B cell (primary cell): Measurements from ENCODE around the gene SLC38A10. TPM values are rescaled to one million over a fixed set of nuclear protein-coding genes. Genes with fewer than 3 reads are reported as not detected.

Experiments
- ATAC-seq: fragments of 200-7000 bp; cut with Tn5 transposase; one replicate; pipeline ENCODE4 v1.10.0; 2021; ENCODE audit warnings: low read depth, mild to moderate bottlenecking, moderate number of reproducible peaks, moderate library complexity
- CTCF ChIA-PET: fragments of 350-600 bp; sonication (Branson Sonifier 250); formaldehyde crosslinking; loops from one replicate; lab custom pipeline; 2021; ENCODE audit warnings: antibody characterized with exemption, inconsistent platforms; lab: Charles Lee
- POLR2A ChIA-PET: fragments of 350-600 bp; sonication (Branson Sonifier 250); formaldehyde crosslinking; loops from one replicate; lab custom pipeline; 2021; ENCODE audit warnings: antibody characterized with exemption; lab: Charles Lee
- DNase-seq: peaks from one replicate; pipeline ENCODE4 v3.0.0; 2013
- H2AFZ ChIP-seq: 2 replicates; pipeline ENCODE4 v1.6.1; 2012; ENCODE audit warnings: mild to moderate bottlenecking, low read depth, low read length; ENCODE audit not compliant: insufficient read depth, poor library complexity, severe bottlenecking
- H3K27ac ChIP-seq, 2 donors: 1 replicate in 1 of 2; 2 replicates in 1 of 2; pipeline ENCODE4 v1.5.1; 2012 to 2013; ENCODE audit warnings: low read length in 2 of 2, mild to moderate bottlenecking in 2 of 2, moderate library complexity in 1 of 2
- H3K27me3 ChIP-seq, 4 experiments: fragments of 200-600 bp in 1 of 4; sonication (generic) in 1 of 4; replicated peaks in 1 of 4; 1 replicate in 2 of 4; 2 replicates in 2 of 4; pipeline versions ENCODE4 v1.6.1 to v1.7.0; 2013 to 2016; ENCODE audit warnings: low read length in 3 of 4, mild to moderate bottlenecking in 2 of 4, mixed read lengths in 1 of 4, moderate library complexity in 1 of 4; ENCODE audit not compliant: insufficient read depth in 4 of 4, control insufficient read depth in 3 of 4; ENCODE audit errors: control extremely low read depth in 1 of 4
- H3K36me3 ChIP-seq, 2 experiments: replicated peaks in 1 of 2; 1 replicate in 1 of 2; 2 replicates in 1 of 2; pipeline versions ENCODE4 v1.6.1 to v1.7.1; 2013; ENCODE audit warnings: low read length in 1 of 2; ENCODE audit not compliant: insufficient read depth in 2 of 2, control insufficient read depth in 1 of 2; ENCODE audit errors: control extremely low read depth in 1 of 2, extremely low read depth in 1 of 2
- H3K4me1 ChIP-seq, 2 donors: fragments of 200-600 bp in 1 of 2; sonication (generic) in 1 of 2; 1 replicate in 1 of 2; 2 replicates in 1 of 2; pipeline versions ENCODE4 v1.5.1 to v1.6.1; 2013 to 2017; ENCODE audit warnings: low read length in 2 of 2; ENCODE audit not compliant: control insufficient read depth in 2 of 2, insufficient read depth in 2 of 2
- H3K4me2 ChIP-seq: replicated peaks from 2 replicates; pipeline ENCODE3; 2012; ENCODE audit warnings: mild to moderate bottlenecking, low read depth, low read length; ENCODE audit not compliant: poor library complexity, severe bottlenecking
- H3K4me3 ChIP-seq, 5 experiments: fragments of 200-600 bp in 1 of 5; sonication (generic) in 1 of 5; 1 replicate in 3 of 5; 2 replicates in 2 of 5; pipeline versions ENCODE4 v1.5.1 to v1.7.0; 2011 to 2016; ENCODE audit warnings: low read length in 4 of 5, mild to moderate bottlenecking in 4 of 5, low read depth in 2 of 5, control low read depth in 1 of 5, moderate library complexity in 1 of 5; ENCODE audit not compliant: insufficient read depth in 1 of 5; ENCODE audit errors: control extremely low read depth in 1 of 5, extremely low read depth in 1 of 5
- H3K79me2 ChIP-seq: fragments of 200-600 bp; sonication (generic); one replicate; pipeline ENCODE4 v1.6.0; 2016; ENCODE audit warnings: low read length; ENCODE audit not compliant: control insufficient read depth, insufficient read depth
- H3K9ac ChIP-seq: fragments of 200-600 bp; sonication (generic); 2 replicates; pipeline ENCODE4 v1.6.1; 2017; ENCODE audit warnings: mild to moderate bottlenecking, low read length, moderate library complexity
- H3K9me3 ChIP-seq, 3 donors: one replicate each; pipeline versions ENCODE4 v1.6.1 to v1.7.1; 2013; ENCODE audit warnings: low read length in 2 of 3; ENCODE audit not compliant: control insufficient read depth in 2 of 3, insufficient read depth in 1 of 3; ENCODE audit errors: control extremely low read depth in 1 of 3
- H4K20me1 ChIP-seq: 2 replicates; pipeline ENCODE4 v1.6.0; 2012; ENCODE audit warnings: mild to moderate bottlenecking, low read length; ENCODE audit not compliant: insufficient read depth, control insufficient read depth, poor library complexity, severe bottlenecking
- H3K27ac Mint-ChIP-seq: one replicate; pipeline ENCODE4 v1.8.0; 2021; ENCODE audit warnings: mixed read lengths
- H3K27me3 Mint-ChIP-seq: one replicate; pipeline ENCODE4 v1.8.0; 2021; ENCODE audit warnings: mixed read lengths
- H3K4me1 Mint-ChIP-seq: one replicate; pipeline ENCODE4 v1.8.0; 2021; ENCODE audit warnings: mixed read lengths
- H3K4me3 Mint-ChIP-seq: one replicate; pipeline ENCODE4 v1.8.0; 2021; ENCODE audit warnings: mixed read lengths
- H3K9me3 Mint-ChIP-seq: one replicate; pipeline ENCODE4 v1.8.0; 2022; ENCODE audit warnings: mixed read lengths; ENCODE audit not compliant: insufficient read depth
- CTCF ChIP-seq: fragments of 200-600 bp; IDR thresholded peaks from one replicate; pipeline ENCODE4 v1.8.0; 2022; ENCODE audit warnings: antibody characterized with exemption, mild to moderate bottlenecking
- EZH2 ChIP-seq: IDR thresholded peaks from 2 replicates; pipeline ENCODE4 v1.6.1; 2012; ENCODE audit warnings: borderline replicate concordance, low read depth, mild to moderate bottlenecking, moderate library complexity, low read length; ENCODE audit not compliant: insufficient read depth, poor library complexity, severe bottlenecking
- WGBS: methylation state at CpG from one replicate; pipeline ENCODE4 v1.1.5; 2013; ENCODE audit warnings: missing lambda C conversion rate; ENCODE audit not compliant: insufficient coverage; 5-methylcytosine and 5-hydroxymethylcytosine counted together
- intact Hi-C: fragments of 100-400 bp; cut with micrococcal nuclease; formaldehyde crosslinking; loops from one replicate; pipeline ENCODE4 v1.10.0; 2022
- polyA plus RNA-seq: library from polyadenylated mRNA; depleted of rRNA; stranded (reverse); fragments of >200 nt; gene quantifications from 2 replicates; pipeline ENCODE4 v1.2.3, GENCODE V29; 2012
- total RNA-seq, 2 donors: library from RNA; stranded (reverse); fragments of 120-200 nt in 1 of 2; gene quantifications; 1 replicate in 1 of 2; 2 replicates in 1 of 2; pipeline versions ENCODE4 v1.2.3 to v1.2.4, GENCODE V29; 2013 to 2022

Gene SLC38A10
- total and polyA plus RNA-seq, 2 donors (not counting 1 experiment from before 2014, with no cell fraction given): 76.1 to 104 TPM

- DNase-seq: peak; percentile 77
- peaks cover 0 to 52% of the 10 kb centered on the region in 2 experiments for H3K36me3 ChIP-seq
- no peaks in the 10 kb centered on the region for H3K27me3 ChIP-seq
- H3K9ac ChIP-seq: no peak overlapping the region
- H3K4me3 Mint-ChIP-seq: no peak overlapping the region
- no peaks in the 10 kb centered on the region for H3K27me3 Mint-ChIP-seq
- H3K9me3 Mint-ChIP-seq: no peaks in the 10 kb centered on the region
- no peaks in the 10 kb centered on the region for H3K9me3 ChIP-seq
- CTCF ChIA-PET: interaction anchor here (0.7 to 4.2 kb wide), 13 partner anchors 42 to 347 kb away, joined by 3 to 44 read pairs (median 5); partner anchors contain the start of genes BAHCC1, FAAP100 and SLC38A10
- intact Hi-C loops: loop anchor here (5.0 to 10.0 kb wide), 2 partner anchors 261 to 299 kb away; partner anchors contain the start of genes ACTG1 and FAAP100
- peaks cover 81% of the 10 kb centered on the region for H4K20me1 ChIP-seq
- H3K4me2 ChIP-seq: no peak overlapping the region
- H3K79me2 ChIP-seq: peaks cover 15% of the 10 kb centered on the region
- H3K27ac ChIP-seq: no peak overlapping the region
- H2AFZ ChIP-seq: peak overlapping the region; percentile 19
- WGBS: 59% methylated on average over 14 of the region's 19 CpGs
- no peak for TF ChIP-seq EZH2
- peak; percentile 83 for TF ChIP-seq CTCF
- peak; percentile 83 for ATAC-seq
- H3K27ac Mint-ChIP-seq: peak overlapping the region; percentile 17
- POLR2A ChIA-PET: interaction anchor here (0.7 kb wide), 1 partner anchor 285 kb away, joined by 3 read pairs; no protein-coding TSS in a partner anchor
- H3K4me1 Mint-ChIP-seq: peaks cover 7% of the 10 kb centered on the region
- H3K4me1 ChIP-seq: peaks cover 0 to 11% of the 10 kb centered on the region in 2 donors
- H3K4me3 ChIP-seq: no peak overlapping the region
These were observed 41.6 kb downstream of the SLC38A10 start for GRCh38 chr17:81253358-81254131.

GRCh38 chr17:81252987-81253329, 42.1 kb downstream of the SLC38A10 start:
- peaks cover 7% of the 10 kb centered on the region for H3K4me1 Mint-ChIP-seq
- CTCF ChIA-PET: interaction anchor here (0.7 to 4.2 kb wide), 13 partner anchors 42 to 348 kb away, joined by 3 to 44 read pairs (median 5); partner anchors contain the start of genes BAHCC1, FAAP100 and SLC38A10
- intact Hi-C loops: loop anchor here (5.0 to 10.0 kb wide), 2 partner anchors 262 to 299 kb away; partner anchors contain the start of genes ACTG1 and FAAP100
- H3K27ac Mint-ChIP-seq: peak overlapping the region; percentile 11
- H3K4me3 Mint-ChIP-seq: no peak overlapping the region
- H3K9me3 Mint-ChIP-seq: no peaks in the 10 kb centered on the region
- Histone ChIP-seq H3K9me3 (no peaks in the 10 kb centered on the region), H3K27me3 (no peaks in the 10 kb centered on the region), H3K36me3 (peaks cover 0 to 46% of the 10 kb centered on the region in 2 experiments), H3K4me3 (no peak overlapping the region), H3K79me2 (peaks cover 15% of the 10 kb centered on the region), H3K4me2 (no peak overlapping the region), H3K9ac (no peak overlapping the region), H4K20me1 (peaks cover 76% of the 10 kb centered on the region), H3K27ac (no peak overlapping the region), H2AFZ (no peak overlapping the region), H3K4me1 (peaks cover 0 to 11% of the 10 kb centered on the region in 2 donors)
- POLR2A ChIA-PET: interaction anchor here (0.7 kb wide), 1 partner anchor 286 kb away, joined by 3 read pairs; no protein-coding TSS in a partner anchor
- DNase-seq (no peak), ATAC-seq (no peak)
- TF ChIP-seq CTCF (no peak), EZH2 (no peak)
- 91% methylated on average over 15 of the region's 15 CpGs for WGBS
- no peaks in the 10 kb centered on the region for H3K27me3 Mint-ChIP-seq
